Measurements from ENCODE around the gene OOEP. TPM values are rescaled to one million over a fixed set of nuclear protein-coding genes. Genes with fewer than 3 reads are reported as not detected.
"Not testable (repeated sequence)": the region's sequence is repeated elsewhere in the genome, so short reads cannot be mapped to it uniquely, and the experiment has no call there.

Gene OOEP
- total RNA-seq, 1 experiment from 2014 or later = not detected

DNA sequence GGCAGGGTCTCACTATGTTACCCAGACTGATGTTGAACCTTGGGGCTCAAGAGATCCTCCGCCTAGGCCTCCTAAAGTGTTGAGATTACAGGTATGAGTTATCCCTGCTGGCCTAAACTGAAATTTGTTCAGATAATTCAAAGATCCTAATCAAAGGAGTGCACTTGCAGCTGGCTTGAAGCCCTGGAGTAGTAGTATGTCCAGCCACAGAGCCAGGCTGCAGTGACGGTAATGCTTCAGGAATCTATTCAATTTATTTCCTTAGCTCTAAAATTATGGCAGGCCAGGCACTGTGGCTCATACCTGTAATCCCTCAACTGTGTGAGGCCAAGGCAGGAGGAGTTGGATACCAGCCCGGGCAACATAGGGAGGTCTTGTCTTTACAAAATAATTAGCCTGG lies 23.6 kb upstream of the OOEP start (continued):
- TF ChIP-seq YY1 (IDR thresholded peaks at IDR 0.05; ENCODE audit: extremely low read depth, insufficient replicate concordance, low read depth, low read length) (no peak), CBX3 (IDR thresholded peaks at IDR 0.05; ENCODE audit: low read depth) (no peak), SP1 (IDR thresholded peaks at IDR 0.05; ENCODE audit: low read depth) (no peak)

DNA sequence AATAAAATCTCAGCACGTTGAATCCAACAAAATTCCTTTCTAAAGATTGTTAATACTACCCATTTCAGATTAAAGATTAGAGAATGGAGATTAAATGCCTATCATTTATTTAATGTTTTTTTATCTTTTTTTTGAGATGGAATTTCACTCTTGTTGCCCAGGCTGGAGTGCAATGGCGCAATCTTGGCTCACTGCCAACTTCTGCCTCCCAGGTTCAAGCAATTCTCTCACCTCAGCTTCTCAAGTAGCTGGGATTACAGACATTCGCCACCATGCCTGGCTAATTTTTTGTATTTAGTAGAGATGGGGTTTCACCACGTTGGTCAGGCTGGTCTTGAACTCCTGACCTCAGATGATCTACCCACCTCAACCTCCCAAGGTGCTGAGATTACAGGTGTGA lies 22.5 kb upstream of the OOEP start:
- RAD21 ChIA-PET (ENCODE audit: low non-redundant PET in 1 of 2, low total read pairs in 2 of 2, uncharacterized antibody in 2 of 2, unreplicated experiment in 2 of 2); H3K36me3 ChIP-seq (ENCODE audit: control insufficient read depth in 1 of 2, insufficient read depth in 2 of 2, low read length in 2 of 2); intact Hi-C loops (cut with micrococcal nuclease): not testable (repeated sequence)

DNA sequence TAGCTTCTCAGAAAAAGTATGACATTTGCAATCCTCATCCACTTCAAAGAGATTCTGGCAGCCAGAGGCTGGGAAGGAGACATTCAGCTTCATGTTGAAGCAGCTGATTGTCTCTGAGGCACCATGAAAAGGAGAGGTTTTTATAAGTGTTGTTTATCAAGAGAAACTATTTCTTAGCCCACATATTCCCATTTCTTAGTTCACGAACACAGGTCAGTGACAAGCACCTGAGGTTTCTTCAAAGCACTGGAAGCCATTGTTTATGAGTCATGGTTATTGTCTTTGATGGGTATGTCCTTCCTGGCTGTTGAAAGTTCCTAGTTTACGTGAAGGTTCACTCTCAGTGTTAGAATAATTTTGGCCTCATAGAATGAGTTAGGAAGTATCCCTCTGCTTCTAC lies 22.0 kb upstream of the OOEP start:
- Histone ChIP-seq H3K9me2 (ENCODE audit: insufficient read depth) (no peaks in the 10 kb centered on the region), H3K4me2 (ENCODE audit: low read length) (peak overlapping the region; percentile 34), H3K36me3 (ENCODE audit: control insufficient read depth in 1 of 2, insufficient read depth in 2 of 2, low read length in 2 of 2) (no peaks in the 10 kb centered on the region), H3K9me3 (ENCODE audit: control insufficient read depth in 1 of 2, insufficient read depth in 1 of 2, low read depth in 1 of 2, low read length in 2 of 2) (no peaks in the 10 kb centered on the region), H3K79me2 (ENCODE audit: insufficient read depth, low read length) (no peaks in the 10 kb centered on the region), H3K4me3 (replicated peaks in 1 of 2; ENCODE audit: low read depth in 1 of 2, low read length in 2 of 2) (no peak overlapping the region), H3K4me1 (ENCODE audit: control insufficient read depth in 1 of 2, insufficient read depth in 2 of 2, low read length in 2 of 2) (peaks cover 19 to 39% of the 10 kb centered on the region in 2 experiments), H4K20me1 (ENCODE audit: insufficient read depth) (no peaks in the 10 kb centered on the region), H2AFZ (ENCODE audit: low read depth, low read length, poor library complexity, severe bottlenecking) (peak overlapping the region; percentile 93), H3K27me3 (ENCODE audit: insufficient read depth, low read length) (no peaks in the 10 kb centered on the region), H3K27ac (ENCODE audit: low read depth, low read length) (no peak overlapping the region), H3K9ac (ENCODE audit: low read length) (no peak overlapping the region)
- DNase-seq (ENCODE audit: low read depth, low spot score) (no peak), ATAC-seq (no peak)
- CTCF ChIA-PET = interaction anchor here (1.4 kb wide), 1 partner anchor 65 kb away, joined by 3 read pairs; no protein-coding TSS in a partner anchor
- RAD21 ChIA-PET (ENCODE audit: low non-redundant PET in 1 of 2, low total read pairs in 2 of 2, uncharacterized antibody in 2 of 2, unreplicated experiment in 2 of 2) = no interaction called here
- POLR2A ChIA-PET = interaction anchor here (1.0 kb wide), 1 partner anchor 82 kb away, joined by 3 read pairs; no protein-coding TSS in a partner anchor
- no TSS peak for BruUV-seq (replicated peaks)
- intact Hi-C loops (cut with micrococcal nuclease) = no loop called here
- TF ChIP-seq, protein P1, sequence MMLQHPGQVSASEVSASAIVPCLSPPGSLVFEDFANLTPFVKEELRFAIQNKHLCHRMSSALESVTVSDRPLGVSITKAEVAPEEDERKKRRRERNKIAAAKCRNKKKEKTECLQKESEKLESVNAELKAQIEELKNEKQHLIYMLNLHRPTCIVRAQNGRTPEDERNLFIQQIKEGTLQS (IDR thresholded peaks at IDR 0.05) = no peak
- TF ChIP-seq ZNF274 (IDR thresholded peaks at IDR 0.05; ENCODE audit: low read depth, low read length) = no peak
- peak; percentile 39 for TF ChIP-seq YY1 (IDR thresholded peaks at IDR 0.05; ENCODE audit: extremely low read depth, insufficient replicate concordance, low read depth, low read length)
- TF ChIP-seq FOSL1 (IDR thresholded peaks at IDR 0.05; ENCODE audit: low read depth) = 0 out of 2 replicates have a peak, but pooled peaks have one; percentile 32
- no peak for TF ChIP-seq ELF1 (IDR thresholded peaks at IDR 0.05; ENCODE audit: borderline replicate concordance, low read depth)
- TF ChIP-seq, protein P2, sequence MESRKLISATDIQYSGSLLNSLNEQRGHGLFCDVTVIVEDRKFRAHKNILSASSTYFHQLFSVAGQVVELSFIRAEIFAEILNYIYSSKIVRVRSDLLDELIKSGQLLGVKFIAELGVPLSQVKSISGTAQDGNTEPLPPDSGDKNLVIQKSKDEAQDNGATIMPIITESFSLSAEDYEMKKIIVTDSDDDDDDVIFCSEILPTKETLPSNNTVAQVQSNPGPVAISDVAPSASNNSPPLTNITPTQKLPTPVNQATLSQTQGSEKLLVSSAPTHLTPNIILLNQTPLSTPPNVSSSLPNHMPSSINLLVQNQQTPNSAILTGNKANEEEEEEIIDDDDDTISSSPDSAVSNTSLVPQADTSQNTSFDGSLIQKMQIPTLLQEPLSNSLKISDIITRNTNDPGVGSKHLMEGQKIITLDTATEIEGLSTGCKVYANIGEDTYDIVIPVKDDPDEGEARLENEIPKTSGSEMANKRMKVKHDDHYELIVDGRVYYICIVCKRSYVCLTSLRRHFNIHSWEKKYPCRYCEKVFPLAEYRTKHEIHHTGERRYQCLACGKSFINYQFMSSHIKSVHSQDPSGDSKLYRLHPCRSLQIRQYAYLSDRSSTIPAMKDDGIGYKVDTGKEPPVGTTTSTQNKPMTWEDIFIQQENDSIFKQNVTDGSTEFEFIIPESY (IDR thresholded peaks at IDR 0.05; ENCODE audit: extremely low read depth, insufficient replicate concordance, low read length) = no peak
- TF ChIP-seq EZH2phosphoT487 (IDR thresholded peaks at IDR 0.05; ENCODE audit: borderline replicate concordance) = no peak
- TF ChIP-seq JUND (IDR thresholded peaks at IDR 0.05) = 0 out of 2 replicates have a peak, but pooled peaks have one; percentile 10
- peak; percentile 72 for TF ChIP-seq TCF7L2 (IDR thresholded peaks at IDR 0.05; ENCODE audit: borderline replicate concordance, extremely low read depth, insufficient read depth, insufficient read length)

More for the DNA sequence above, 22.5 kb upstream of the OOEP start:
- Histone ChIP-seq H3K4me1 (ENCODE audit: control insufficient read depth in 1 of 2, insufficient read depth in 2 of 2, low read length in 2 of 2) (peaks cover 19 to 39% of the 10 kb centered on the region in 2 experiments), H3K4me2 (ENCODE audit: low read length) (peak overlapping the region; percentile 34), H2AFZ (ENCODE audit: low read depth, low read length, poor library complexity, severe bottlenecking) (peak overlapping the region; percentile 93)
- CTCF ChIA-PET; H3K27me3 ChIP-seq (ENCODE audit: insufficient read depth, low read length); H3K9me2 ChIP-seq (ENCODE audit: insufficient read depth); H3K9me3 ChIP-seq (ENCODE audit: control insufficient read depth in 1 of 2, insufficient read depth in 1 of 2, low read depth in 1 of 2, low read length in 2 of 2); H3K79me2 ChIP-seq (ENCODE audit: insufficient read depth, low read length); ATAC-seq; H3K4me3 ChIP-seq (replicated peaks in 1 of 2; ENCODE audit: low read depth in 1 of 2, low read length in 2 of 2); H3K27ac ChIP-seq (ENCODE audit: low read depth, low read length); BruUV-seq (replicated peaks); H3K9ac ChIP-seq (ENCODE audit: low read length); DNase-seq (ENCODE audit: low read depth, low spot score); H4K20me1 ChIP-seq (ENCODE audit: insufficient read depth): not testable (repeated sequence)
- TF ChIP-seq CEBPB (IDR thresholded peaks at IDR 0.05; ENCODE audit: low read depth) = 0 out of 2 replicates have a peak, but pooled peaks have one; percentile 13
- POLR2A ChIA-PET = interaction anchor here (0.7 kb wide), 1 partner anchor 55 kb away, joined by 3 read pairs; no protein-coding TSS in a partner anchor
